ENCODE results near the gene RIN3.

DNA sequence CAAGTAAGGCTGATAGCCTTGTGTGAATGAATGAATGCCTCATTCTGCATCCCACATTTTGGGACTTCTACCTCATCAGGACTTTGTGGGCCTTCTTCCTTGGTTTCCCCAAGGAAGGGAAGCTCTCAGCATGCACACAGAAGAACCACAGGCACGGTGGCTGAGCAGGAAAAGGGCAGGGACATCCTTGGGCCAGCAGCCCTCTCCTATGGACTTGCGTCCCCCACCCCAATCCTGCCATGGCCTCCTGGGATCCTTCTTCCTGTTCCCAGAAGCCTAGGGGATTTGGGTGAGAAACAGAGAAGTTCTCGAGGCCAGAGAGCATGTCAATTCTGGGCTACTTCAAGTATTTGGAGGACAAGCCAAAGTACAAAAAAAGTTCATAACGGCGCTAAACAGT is 165.2 kb downstream of the RIN3 start:
- TF ChIP-seq, protein P1, sequence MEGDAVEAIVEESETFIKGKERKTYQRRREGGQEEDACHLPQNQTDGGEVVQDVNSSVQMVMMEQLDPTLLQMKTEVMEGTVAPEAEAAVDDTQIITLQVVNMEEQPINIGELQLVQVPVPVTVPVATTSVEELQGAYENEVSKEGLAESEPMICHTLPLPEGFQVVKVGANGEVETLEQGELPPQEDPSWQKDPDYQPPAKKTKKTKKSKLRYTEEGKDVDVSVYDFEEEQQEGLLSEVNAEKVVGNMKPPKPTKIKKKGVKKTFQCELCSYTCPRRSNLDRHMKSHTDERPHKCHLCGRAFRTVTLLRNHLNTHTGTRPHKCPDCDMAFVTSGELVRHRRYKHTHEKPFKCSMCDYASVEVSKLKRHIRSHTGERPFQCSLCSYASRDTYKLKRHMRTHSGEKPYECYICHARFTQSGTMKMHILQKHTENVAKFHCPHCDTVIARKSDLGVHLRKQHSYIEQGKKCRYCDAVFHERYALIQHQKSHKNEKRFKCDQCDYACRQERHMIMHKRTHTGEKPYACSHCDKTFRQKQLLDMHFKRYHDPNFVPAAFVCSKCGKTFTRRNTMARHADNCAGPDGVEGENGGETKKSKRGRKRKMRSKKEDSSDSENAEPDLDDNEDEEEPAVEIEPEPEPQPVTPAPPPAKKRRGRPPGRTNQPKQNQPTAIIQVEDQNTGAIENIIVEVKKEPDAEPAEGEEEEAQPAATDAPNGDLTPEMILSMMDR (IDR thresholded peaks at IDR 0.05), result no peak
- TF ChIP-seq POLR2AphosphoS5 (IDR thresholded peaks at IDR 0.05; ENCODE audit: low read depth, low read length) (no peak), SIN3A (IDR thresholded peaks at IDR 0.05; ENCODE audit: borderline replicate concordance, insufficient read depth, low read depth, low read length) (no peak), TCF7L2 (IDR thresholded peaks at IDR 0.05; ENCODE audit: low read depth, low read length) (no peak)
- TF ChIP-seq, protein P2, sequence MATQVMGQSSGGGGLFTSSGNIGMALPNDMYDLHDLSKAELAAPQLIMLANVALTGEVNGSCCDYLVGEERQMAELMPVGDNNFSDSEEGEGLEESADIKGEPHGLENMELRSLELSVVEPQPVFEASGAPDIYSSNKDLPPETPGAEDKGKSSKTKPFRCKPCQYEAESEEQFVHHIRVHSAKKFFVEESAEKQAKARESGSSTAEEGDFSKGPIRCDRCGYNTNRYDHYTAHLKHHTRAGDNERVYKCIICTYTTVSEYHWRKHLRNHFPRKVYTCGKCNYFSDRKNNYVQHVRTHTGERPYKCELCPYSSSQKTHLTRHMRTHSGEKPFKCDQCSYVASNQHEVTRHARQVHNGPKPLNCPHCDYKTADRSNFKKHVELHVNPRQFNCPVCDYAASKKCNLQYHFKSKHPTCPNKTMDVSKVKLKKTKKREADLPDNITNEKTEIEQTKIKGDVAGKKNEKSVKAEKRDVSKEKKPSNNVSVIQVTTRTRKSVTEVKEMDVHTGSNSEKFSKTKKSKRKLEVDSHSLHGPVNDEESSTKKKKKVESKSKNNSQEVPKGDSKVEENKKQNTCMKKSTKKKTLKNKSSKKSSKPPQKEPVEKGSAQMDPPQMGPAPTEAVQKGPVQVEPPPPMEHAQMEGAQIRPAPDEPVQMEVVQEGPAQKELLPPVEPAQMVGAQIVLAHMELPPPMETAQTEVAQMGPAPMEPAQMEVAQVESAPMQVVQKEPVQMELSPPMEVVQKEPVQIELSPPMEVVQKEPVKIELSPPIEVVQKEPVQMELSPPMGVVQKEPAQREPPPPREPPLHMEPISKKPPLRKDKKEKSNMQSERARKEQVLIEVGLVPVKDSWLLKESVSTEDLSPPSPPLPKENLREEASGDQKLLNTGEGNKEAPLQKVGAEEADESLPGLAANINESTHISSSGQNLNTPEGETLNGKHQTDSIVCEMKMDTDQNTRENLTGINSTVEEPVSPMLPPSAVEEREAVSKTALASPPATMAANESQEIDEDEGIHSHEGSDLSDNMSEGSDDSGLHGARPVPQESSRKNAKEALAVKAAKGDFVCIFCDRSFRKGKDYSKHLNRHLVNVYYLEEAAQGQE (IDR thresholded peaks at IDR 0.05; ENCODE audit: insufficient read depth in 1 of 2, low read depth in 2 of 2, low read length in 1 of 2), result no peak

Measured in Panc1 (cell line).